Naive B cell (primary cell): ENCODE results near the gene ARHGEF10L. TPM values are rescaled to one million over a fixed set of nuclear protein-coding genes. Genes with fewer than 3 reads are reported as not detected.

ENCODE experiments used
- ATAC-seq, 2 donors: fragments of 150-1000 bp; cut with Tn5 transposase; 2 replicates each; pipeline ENCODE4 v1.10.0; 2021; ENCODE audit warnings: low read depth in 2 of 2, mild to moderate bottlenecking in 2 of 2, moderate library complexity in 2 of 2
- DNase-seq: peaks from one replicate; pipeline ENCODE4 v3.0.0; 2022
- H3K27ac Mint-ChIP-seq, 6 donors: one replicate each; pipeline ENCODE4 v1.8.0; 2020 to 2022; ENCODE audit warnings: mild to moderate bottlenecking in 6 of 6, mixed read lengths in 6 of 6, moderate library complexity in 5 of 6, inconsistent platforms in 2 of 6
- H3K27me3 Mint-ChIP-seq, 3 donors: one replicate each; pipeline ENCODE4 v1.8.0; 2021 to 2022; ENCODE audit warnings: mixed read lengths in 3 of 3, mild to moderate bottlenecking in 1 of 3
- H3K36me3 Mint-ChIP-seq, 2 donors: one replicate each; pipeline ENCODE4 v1.8.0; 2020 to 2022; ENCODE audit warnings: mixed read lengths in 2 of 2, inconsistent platforms in 1 of 2, mild to moderate bottlenecking in 1 of 2
- H3K4me1 Mint-ChIP-seq, 3 donors: one replicate each; pipeline ENCODE4 v1.8.0; 2020 to 2022; ENCODE audit warnings: mixed read lengths in 3 of 3, inconsistent platforms in 1 of 3, mild to moderate bottlenecking in 1 of 3, moderate library complexity in 1 of 3
- H3K4me3 Mint-ChIP-seq, 8 donors: one replicate each; pipeline ENCODE4 v1.8.0; 2020 to 2022; ENCODE audit warnings: mild to moderate bottlenecking in 8 of 8, mixed read lengths in 8 of 8, moderate library complexity in 8 of 8, inconsistent platforms in 2 of 8
- H3K9me3 Mint-ChIP-seq, 7 donors: one replicate each; pipeline ENCODE4 v1.8.0; 2020 to 2022; ENCODE audit warnings: mixed read lengths in 7 of 7, mild to moderate bottlenecking in 5 of 7, inconsistent platforms in 2 of 7, moderate library complexity in 1 of 7
- polyA plus RNA-seq, 6 donors: library from polyadenylated mRNA; unstranded; fragments of 300-500 nt; fragmentation: Illumina TruSeq; gene quantifications; one replicate each; pipeline ENCODE4 v1.2.3, GENCODE V29; 2021; ENCODE audit warnings: low read depth in 6 of 6

The ARHGEF10L gene
- polyA plus RNA-seq, 6 donors from 2014 or later, result 0.13 to 0.29 (median 0.28) TPM; not detected in 3

- DNase-seq (no peak), ATAC-seq (no peak)
- Mint-ChIP-seq H3K36me3 (no peaks in the 10 kb centered on the region), H3K4me3 (no peak overlapping the region), H3K9me3 (no peaks in the 10 kb centered on the region), H3K27me3 (peaks cover 0 to 14% (median 8%) of the 10 kb centered on the region in 3 donors), H3K27ac (no peak overlapping the region), H3K4me1 (peaks cover 0 to 4% (median 0%) of the 10 kb centered on the region in 3 donors)
Measured at GRCh38 chr1:17600321-17600720, 60.8 kb downstream of the ARHGEF10L start.

GRCh38 chr1:17601643-17602382, 62.3 kb downstream of the ARHGEF10L start:
- DNase-seq, result no peak
- peaks cover 0 to 4% (median 0%) of the 10 kb centered on the region in 3 donors for H3K4me1 Mint-ChIP-seq
- H3K36me3 Mint-ChIP-seq, result no peaks in the 10 kb centered on the region
- peaks cover 0 to 14% (median 8%) of the 10 kb centered on the region in 3 donors for H3K27me3 Mint-ChIP-seq
- no peak for ATAC-seq
- no peak overlapping the region for H3K27ac Mint-ChIP-seq
- H3K9me3 Mint-ChIP-seq, result no peaks in the 10 kb centered on the region
- H3K4me3 Mint-ChIP-seq, result no peak overlapping the region

- Mint-ChIP-seq H3K36me3 (no peaks in the 10 kb centered on the region), H3K4me3 (no peak overlapping the region)
- ATAC-seq, result no peak
Measured at GRCh38 chr1:17603091-17603841, 63.8 kb downstream of the ARHGEF10L start.

GRCh38 chr1:17605582-17606344, 66.3 kb downstream of the ARHGEF10L start:
- peaks cover 0 to 14% (median 8%) of the 10 kb centered on the region in 3 donors for H3K27me3 Mint-ChIP-seq
- peak overlapping the region in 1 of 6 donors; percentile 11 for H3K27ac Mint-ChIP-seq
- H3K4me3 Mint-ChIP-seq, result peak overlapping the region in 1 of 8 donors; percentile 12
- H3K9me3 Mint-ChIP-seq, result no peaks in the 10 kb centered on the region
- H3K36me3 Mint-ChIP-seq, result no peaks in the 10 kb centered on the region
- ATAC-seq, result no peak
- peaks cover 0 to 4% (median 0%) of the 10 kb centered on the region in 3 donors for H3K4me1 Mint-ChIP-seq
- no peak for DNase-seq

More at GRCh38 chr1:17603091-17603841, 63.8 kb downstream of the ARHGEF10L start:
- peaks cover 0 to 14% (median 8%) of the 10 kb centered on the region in 3 donors for H3K27me3 Mint-ChIP-seq
- no peak overlapping the region for H3K27ac Mint-ChIP-seq
- no peak for DNase-seq
- peaks cover 0 to 4% (median 0%) of the 10 kb centered on the region in 3 donors for H3K4me1 Mint-ChIP-seq
- H3K9me3 Mint-ChIP-seq, result no peaks in the 10 kb centered on the region

- Mint-ChIP-seq H3K27ac (no peak overlapping the region), H3K9me3 (no peaks in the 10 kb centered on the region), H3K36me3 (no peaks in the 10 kb centered on the region), H3K4me3 (no peak overlapping the region), H3K4me1 (peaks cover 0 to 4% (median 0%) of the 10 kb centered on the region in 3 donors), H3K27me3 (peaks cover 5 to 14% (median 8%) of the 10 kb centered on the region in 3 donors)
- DNase-seq, result no peak
- no peak for ATAC-seq
Measured at GRCh38 chr1:17606826-17607440, 67.4 kb downstream of the ARHGEF10L start.

GRCh38 chr1:17607644-17608581, 68.4 kb downstream of the ARHGEF10L start:
- Mint-ChIP-seq H3K9me3 (no peaks in the 10 kb centered on the region), H3K4me1 (no peaks in the 10 kb centered on the region), H3K27ac (no peak overlapping the region), H3K36me3 (no peaks in the 10 kb centered on the region), H3K27me3 (peaks cover 1 to 12% (median 5%) of the 10 kb centered on the region in 3 donors), H3K4me3 (no peak overlapping the region)
- DNase-seq (no peak), ATAC-seq (no peak)

- no peaks in the 10 kb centered on the region for H3K9me3 Mint-ChIP-seq
- DNase-seq (no peak), ATAC-seq (no peak)
- no peaks in the 10 kb centered on the region for H3K4me1 Mint-ChIP-seq
- no peak overlapping the region for H3K27ac Mint-ChIP-seq
- H3K4me3 Mint-ChIP-seq, result no peak overlapping the region
- H3K36me3 Mint-ChIP-seq, result no peaks in the 10 kb centered on the region
- peaks cover 0 to 11% (median 5%) of the 10 kb centered on the region in 3 donors for H3K27me3 Mint-ChIP-seq
Measured at GRCh38 chr1:17609529-17609928, 70.0 kb downstream of the ARHGEF10L start.

- Mint-ChIP-seq H3K9me3 (no peaks in the 10 kb centered on the region), H3K27ac (no peak overlapping the region), H3K4me3 (no peak overlapping the region), H3K36me3 (no peaks in the 10 kb centered on the region), H3K27me3 (peaks cover 0 to 11% (median 5%) of the 10 kb centered on the region in 3 donors), H3K4me1 (no peaks in the 10 kb centered on the region)
- DNase-seq (no peak), ATAC-seq (no peak)
Measured at GRCh38 chr1:17610085-17610484, 70.6 kb downstream of the ARHGEF10L start.

GRCh38 chr1:17610713-17611112, 71.2 kb downstream of the ARHGEF10L start:
- no peak overlapping the region for H3K27ac Mint-ChIP-seq
- H3K27me3 Mint-ChIP-seq, result peaks cover 0 to 11% (median 5%) of the 10 kb centered on the region in 3 donors
- H3K4me3 Mint-ChIP-seq, result no peak overlapping the region
- DNase-seq, result no peak
- H3K4me1 Mint-ChIP-seq, result no peaks in the 10 kb centered on the region
- no peak for ATAC-seq
- no peaks in the 10 kb centered on the region for H3K36me3 Mint-ChIP-seq
- no peaks in the 10 kb centered on the region for H3K9me3 Mint-ChIP-seq

- ATAC-seq (no peak), DNase-seq (no peak)
- Mint-ChIP-seq H3K4me3 (no peak overlapping the region), H3K4me1 (no peaks in the 10 kb centered on the region), H3K27ac (no peak overlapping the region), H3K36me3 (no peaks in the 10 kb centered on the region), H3K27me3 (peaks cover 5 to 16% (median 8%) of the 10 kb centered on the region in 3 donors), H3K9me3 (no peaks in the 10 kb centered on the region)
Measured at GRCh38 chr1:17611991-17612390, 72.5 kb downstream of the ARHGEF10L start.

- no peak overlapping the region for H3K27ac Mint-ChIP-seq
- H3K4me3 Mint-ChIP-seq, result no peak overlapping the region
- DNase-seq (no peak), ATAC-seq (no peak)
- no peaks in the 10 kb centered on the region for H3K9me3 Mint-ChIP-seq
- H3K4me1 Mint-ChIP-seq, result no peaks in the 10 kb centered on the region
- no peaks in the 10 kb centered on the region for H3K36me3 Mint-ChIP-seq
- peaks cover 5 to 16% (median 8%) of the 10 kb centered on the region in 3 donors for H3K27me3 Mint-ChIP-seq
Measured at GRCh38 chr1:17612831-17613230, 73.3 kb downstream of the ARHGEF10L start.

- no peak overlapping the region for H3K4me3 Mint-ChIP-seq
- no peak for ATAC-seq
Measured at GRCh38 chr1:17614586-17614985, 75.1 kb downstream of the ARHGEF10L start.

More at GRCh38 chr1:17614586-17614985, 75.1 kb downstream of the ARHGEF10L start:
- no peak for DNase-seq
- Mint-ChIP-seq H3K36me3 (no peaks in the 10 kb centered on the region), H3K9me3 (no peaks in the 10 kb centered on the region), H3K27me3 (peaks cover 5 to 30% (median 22%) of the 10 kb centered on the region in 3 donors), H3K27ac (no peak overlapping the region), H3K4me1 (no peaks in the 10 kb centered on the region)
